Heart left ventricle (tissue), 13 donors: ENCODE results near the gene AGPAT3.

ENCODE experiments used
- CTCF ChIP-seq, 12 donors: fragments of 200-600 bp; sonication (generic) in 4 of 12; IDR thresholded peaks; one replicate each; pipeline versions ENCODE4 v1.5.0 to v1.8.0; 2018 to 2022; ENCODE audit warnings: antibody characterized with exemption in 12 of 12, mild to moderate bottlenecking in 5 of 12
- POLR2A ChIP-seq, 2 donors: fragments of 450-650 bp; IDR thresholded peaks; one replicate each; pipeline ENCODE4 v1.6.1; 2017; ENCODE audit warnings: antibody characterized with exemption in 2 of 2, mild to moderate bottlenecking in 2 of 2, moderate library complexity in 2 of 2
- donor health status: ischemic (EF 13 %, LVEDD 7.1; RV severe dilation, severe dysfunction).
- donor health status: DM: no; HTN: yes; CAD: no.
- donor health status: DM: no; HTN: no; CAD: no.
- donor health status: ischemic (EF 25% LVEDD 6.9; RV normal size, moderate dysfunction).
- donor health status: ischemic (EF 25% LVEDD 5.7; RV mildly dilated, moderate dysfunction).
- donor health status: ischemic (EF 35%, LVEDD 5.7; RV mildly dilated, moderate dysfunction).
- donor health status: nonischemic (EF 11% LVEDD 7.7; RV severe dilation, severe dysfunction).
- donor health status: DM: yes; HTN: yes; CAD: no.
- donor health status: PGD.
- donor health status: ischemic (EF 29% LVEDD 5.4; RV normal size, mild dysfunction).
- donor health status: nonischemic (EF 23%, LVEDD 6.1; RV moderate dilation, normal function).

GRCh38 chr21:43919871-43920801 lies 55.1 kb downstream of the AGPAT3 start:
- TF ChIP-seq CTCF (IDR thresholded peaks at IDR 0.05) = no peak
- no peak for TF ChIP-seq POLR2A (IDR thresholded peaks at IDR 0.05)
